ENCODE data around the gene PLXNA2.

The PLXNA2 gene

GRCh38 chr1:208136459-208137182 lies 107.6 kb downstream of the PLXNA2 start:
- DNase-seq: no peak

- no peak for DNase-seq
Observed at GRCh38 chr1:208135354-208135753, 108.8 kb downstream of the PLXNA2 start.

GRCh38 chr1:208134491-208134890 lies 109.7 kb downstream of the PLXNA2 start:
- DNase-seq: no peak

- DNase-seq: no peak
Observed at GRCh38 chr1:208133355-208133754, 110.8 kb downstream of the PLXNA2 start.

GRCh38 chr1:208132287-208132882 lies 111.8 kb downstream of the PLXNA2 start:
- DNase-seq: peak; percentile 42

GRCh38 chr1:208131621-208132286 lies 112.4 kb downstream of the PLXNA2 start:
- no peak for DNase-seq

GRCh38 chr1:208129487-208129886 lies 114.7 kb downstream of the PLXNA2 start:
- DNase-seq: no peak

GRCh38 chr1:208129060-208129459 lies 115.1 kb downstream of the PLXNA2 start:
- no peak for DNase-seq

- no peak for DNase-seq
Observed at GRCh38 chr1:208127792-208128529, 116.2 kb downstream of the PLXNA2 start.

- DNase-seq: no peak
Observed at GRCh38 chr1:208127284-208127683, 116.9 kb downstream of the PLXNA2 start.

- no peak for DNase-seq
Observed at GRCh38 chr1:208126108-208126507, 118.1 kb downstream of the PLXNA2 start.

- DNase-seq: no peak
Observed at GRCh38 chr1:208122612-208123358, 121.4 kb downstream of the PLXNA2 start.

- no peak for DNase-seq
Observed at GRCh38 chr1:208121813-208122364, 122.3 kb downstream of the PLXNA2 start.

- DNase-seq: no peak
Observed at GRCh38 chr1:208120431-208120790, 123.8 kb downstream of the PLXNA2 start.

- DNase-seq: no peak
Observed at GRCh38 chr1:208118841-208119606, 125.2 kb downstream of the PLXNA2 start.

GRCh38 chr1:208118306-208118705 lies 125.9 kb downstream of the PLXNA2 start:
- no peak for DNase-seq

- DNase-seq: no peak
Observed at GRCh38 chr1:208117826-208118225, 126.4 kb downstream of the PLXNA2 start.

GRCh38 chr1:208117409-208117808 lies 126.8 kb downstream of the PLXNA2 start:
- no peak for DNase-seq

- no peak for DNase-seq
Observed at GRCh38 chr1:208115924-208116640, 128.1 kb downstream of the PLXNA2 start.

- DNase-seq: no peak
Observed at GRCh38 chr1:208113011-208113410, 131.2 kb downstream of the PLXNA2 start.

GRCh38 chr1:208112401-208112800 lies 131.8 kb downstream of the PLXNA2 start:
- DNase-seq: no peak
